Caco-2 (cell line): ENCODE data around the gene DAD1. TPM values are rescaled to one million over a fixed set of nuclear protein-coding genes. Genes with fewer than 3 reads are reported as not detected.

Experiments
- BruUV-seq: library from RNA; stranded (reverse); fragments of 400-500 nt; replicated peaks from 2 replicates; lab custom pipeline; 2021; lab: Mats Ljungman, UMichigan
- CTCF ChIA-PET: fragments of 300-600 bp; sonication (Branson Sonifier 250); formaldehyde crosslinking; loops from one replicate; lab custom pipeline; 2022; ENCODE audit warnings: antibody characterized with exemption; lab: Charles Lee
- POLR2A ChIA-PET: fragments of 300-600 bp; sonication (Branson Sonifier 250); formaldehyde crosslinking; loops from one replicate; lab custom pipeline; 2022; ENCODE audit warnings: antibody characterized with exemption; lab: Charles Lee
- DNase-seq, 2 experiments: peaks; one replicate each; pipeline versions ENCODE4 v3.0.0 to v3.0.0-alpha.2; 2020 to 2022
- H3K27me3 ChIP-seq: replicated peaks from 2 replicates; pipeline ENCODE4 v1.6.0; 2011; ENCODE audit warnings: low read length; ENCODE audit not compliant: control insufficient read depth, insufficient read depth
- H3K36me3 ChIP-seq: 2 replicates; pipeline ENCODE4 v1.5.1; 2011; ENCODE audit warnings: low read length; ENCODE audit not compliant: control insufficient read depth, insufficient read depth
- H3K4me1 ChIP-seq: fragments of 250-450 bp; sonication (Bioruptor Pico); 2 replicates; pipeline ENCODE4 v1.5.1; 2020; ENCODE audit warnings: mild to moderate bottlenecking
- H3K4me3 ChIP-seq: 2 replicates; pipeline ENCODE4 v1.5.1; 2011; ENCODE audit warnings: low read depth, mild to moderate bottlenecking, control low read depth, low read length
- H3K9me3 ChIP-seq: fragments of 250-450 bp; sonication (Bioruptor Pico); 2 replicates; pipeline ENCODE4 v1.5.1; 2020; ENCODE audit warnings: mild to moderate bottlenecking, moderate library complexity
- H3K27ac Mint-ChIP-seq: one replicate; pipeline ENCODE4 v1.8.0; 2022; ENCODE audit warnings: mixed read lengths; ENCODE audit not compliant: unreplicated experiment
- H3K27me3 Mint-ChIP-seq: one replicate; pipeline ENCODE4 v1.8.0; 2022; ENCODE audit warnings: mixed read lengths; ENCODE audit not compliant: insufficient read depth, unreplicated experiment
- H3K36me3 Mint-ChIP-seq: one replicate; pipeline ENCODE4 v1.8.0; 2022; ENCODE audit warnings: mild to moderate bottlenecking, mixed read lengths; ENCODE audit not compliant: insufficient read depth, unreplicated experiment
- H3K4me1 Mint-ChIP-seq: one replicate; pipeline ENCODE4 v1.8.0; 2022; ENCODE audit warnings: low read depth, mixed read lengths; ENCODE audit not compliant: unreplicated experiment
- H3K4me3 Mint-ChIP-seq: one replicate; pipeline ENCODE4 v1.8.0; 2022; ENCODE audit warnings: mild to moderate bottlenecking, moderate library complexity, mixed read lengths; ENCODE audit not compliant: unreplicated experiment
- H3K9me3 Mint-ChIP-seq: one replicate; pipeline ENCODE4 v1.8.0; 2022; ENCODE audit warnings: mixed read lengths; ENCODE audit not compliant: unreplicated experiment
- intact Hi-C: fragments of 100-400 bp; cut with micrococcal nuclease; formaldehyde crosslinking; loops from one replicate; pipeline ENCODE4 v1.10.0; 2022; ENCODE audit not compliant: unreplicated experiment
- total RNA-seq: library from RNA; stranded (reverse); gene quantifications from 2 replicates; pipeline ENCODE4 v1.2.3, GENCODE V29; 2022
- TF ChIP-seq, protein P1 (sequence below), 2 experiments: fragments of 200-600 bp in 1 of 2; IDR thresholded peaks; 1 replicate in 1 of 2; 2 replicates in 1 of 2; pipeline versions ENCODE4 v1.5.1 to v1.8.0; 2011 to 2022; ENCODE audit warnings: antibody characterized with exemption in 1 of 2, control low read depth in 1 of 2, inconsistent platforms in 1 of 2, low read depth in 1 of 2, low read length in 1 of 2, mild to moderate bottlenecking in 1 of 2, moderate library complexity in 1 of 2; ENCODE audit not compliant: insufficient read depth in 1 of 2, severe bottlenecking in 1 of 2, unreplicated experiment in 1 of 2

Gene DAD1
- total RNA-seq, 1 experiment from 2014 or later, result 160 TPM

DNA sequence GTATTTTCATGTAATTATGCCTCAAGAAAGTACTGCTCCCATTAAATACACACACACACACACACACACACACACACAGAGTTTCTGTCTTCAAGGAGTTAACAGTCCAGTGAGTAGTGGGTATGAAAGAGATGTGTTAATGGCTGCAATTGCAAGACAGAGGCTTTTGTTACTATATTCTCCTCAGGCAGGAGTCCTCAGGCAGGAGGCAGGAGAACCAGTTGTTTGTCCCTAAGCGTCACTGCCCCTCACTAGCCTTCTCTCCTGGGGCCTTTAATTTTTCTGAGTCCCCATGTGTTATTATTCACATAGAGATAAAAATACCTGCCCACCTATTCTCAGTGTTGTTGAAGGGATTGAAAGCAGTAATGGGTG, 31.2 kb downstream of the DAD1 start:
- intact Hi-C loops, result loop anchor here (1.0 to 10.0 kb wide), 7 partner anchors 12 to 499 kb away; partner anchors contain the start of genes CDH24 and OR6J1
- Histone ChIP-seq H3K4me3 (no peak overlapping the region), H3K9me3 (no peaks in the 10 kb centered on the region), H3K27me3 (no peaks in the 10 kb centered on the region), H3K4me1 (peaks cover 61% of the 10 kb centered on the region), H3K36me3 (no peaks in the 10 kb centered on the region)
- CTCF ChIA-PET, result interaction anchor here (1.1 to 1.3 kb wide), 2 partner anchors 12 to 95 kb away, joined by 3 to 19 read pairs; no protein-coding TSS in a partner anchor
- no peaks in the 10 kb centered on the region for H3K9me3 Mint-ChIP-seq
- H3K4me1 Mint-ChIP-seq, result peaks cover 42% of the 10 kb centered on the region
- BruUV-seq, result no TSS peak
- TF ChIP-seq, protein P1, sequence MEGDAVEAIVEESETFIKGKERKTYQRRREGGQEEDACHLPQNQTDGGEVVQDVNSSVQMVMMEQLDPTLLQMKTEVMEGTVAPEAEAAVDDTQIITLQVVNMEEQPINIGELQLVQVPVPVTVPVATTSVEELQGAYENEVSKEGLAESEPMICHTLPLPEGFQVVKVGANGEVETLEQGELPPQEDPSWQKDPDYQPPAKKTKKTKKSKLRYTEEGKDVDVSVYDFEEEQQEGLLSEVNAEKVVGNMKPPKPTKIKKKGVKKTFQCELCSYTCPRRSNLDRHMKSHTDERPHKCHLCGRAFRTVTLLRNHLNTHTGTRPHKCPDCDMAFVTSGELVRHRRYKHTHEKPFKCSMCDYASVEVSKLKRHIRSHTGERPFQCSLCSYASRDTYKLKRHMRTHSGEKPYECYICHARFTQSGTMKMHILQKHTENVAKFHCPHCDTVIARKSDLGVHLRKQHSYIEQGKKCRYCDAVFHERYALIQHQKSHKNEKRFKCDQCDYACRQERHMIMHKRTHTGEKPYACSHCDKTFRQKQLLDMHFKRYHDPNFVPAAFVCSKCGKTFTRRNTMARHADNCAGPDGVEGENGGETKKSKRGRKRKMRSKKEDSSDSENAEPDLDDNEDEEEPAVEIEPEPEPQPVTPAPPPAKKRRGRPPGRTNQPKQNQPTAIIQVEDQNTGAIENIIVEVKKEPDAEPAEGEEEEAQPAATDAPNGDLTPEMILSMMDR (IDR thresholded peaks at IDR 0.05; ENCODE audit: insufficient read depth in 1 of 2, low read depth in 1 of 2, low read length in 1 of 2, severe bottlenecking in 1 of 2, unreplicated experiment in 1 of 2), result no peak
- H3K36me3 Mint-ChIP-seq, result peaks cover 33% of the 10 kb centered on the region
- POLR2A ChIA-PET, result no interaction called here
- H3K27me3 Mint-ChIP-seq, result no peaks in the 10 kb centered on the region
- peak overlapping the region; percentile 95 for H3K27ac Mint-ChIP-seq
- no peak for DNase-seq
- H3K4me3 Mint-ChIP-seq, result peak overlapping the region; percentile 47

DNA sequence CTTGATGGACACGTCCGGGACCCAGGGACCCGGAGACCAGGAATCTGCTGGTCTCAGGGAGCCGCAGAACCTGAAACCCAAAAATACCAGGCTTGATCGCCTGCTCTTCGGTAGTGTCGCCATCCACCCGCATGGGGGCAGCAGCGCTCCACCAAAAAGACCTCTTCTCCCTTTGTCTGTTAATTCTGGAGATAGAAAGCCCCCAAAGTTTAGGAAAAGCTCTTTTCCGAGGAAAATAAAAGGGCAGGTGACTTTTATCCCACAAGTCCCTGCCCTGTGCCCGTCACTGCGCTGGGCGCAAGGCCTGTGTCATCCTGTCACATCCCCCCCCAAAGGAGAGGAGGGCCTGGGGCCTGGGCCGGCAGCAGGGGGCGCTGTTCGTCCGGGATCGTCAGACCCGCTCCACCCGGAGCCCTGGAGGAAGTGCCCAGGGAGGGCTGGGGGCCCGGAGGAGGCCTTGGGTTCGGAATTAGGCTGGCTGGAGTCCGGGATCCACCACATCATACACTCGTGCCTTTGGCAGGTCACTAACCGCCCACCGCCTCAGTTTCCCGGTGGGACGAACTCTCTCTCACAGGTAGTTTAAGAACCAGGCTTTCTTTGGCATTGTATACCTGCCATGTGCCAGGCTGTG, 31.9 kb downstream of the DAD1 start:
- ChIA-PET POLR2A (no interaction called here), CTCF (interaction anchor here (0.6 to 3.2 kb wide), 3 partner anchors 13 to 1304 kb away, joined by 5 to 53 read pairs (median 5); partner anchors contain the start of gene ABHD4)
- intact Hi-C loops, result loop anchor here (1.0 to 10.0 kb wide), 7 partner anchors 13 to 500 kb away; partner anchors contain the start of genes CDH24 and OR6J1
- Mint-ChIP-seq H3K27me3 (no peaks in the 10 kb centered on the region), H3K4me3 (peak overlapping the region; percentile 47), H3K36me3 (peaks cover 26% of the 10 kb centered on the region), H3K4me1 (peaks cover 42% of the 10 kb centered on the region), H3K9me3 (no peaks in the 10 kb centered on the region), H3K27ac (peak overlapping the region; percentile 95)
- Histone ChIP-seq H3K4me1 (peaks cover 53% of the 10 kb centered on the region), H3K36me3 (no peaks in the 10 kb centered on the region), H3K9me3 (no peaks in the 10 kb centered on the region), H3K4me3 (peak overlapping the region; percentile 21), H3K27me3 (no peaks in the 10 kb centered on the region)
- BruUV-seq, result no TSS peak
- peak; percentile 86 to 90 for DNase-seq
- TF ChIP-seq, protein P1 (IDR thresholded peaks at IDR 0.05; ENCODE audit: insufficient read depth in 1 of 2, low read depth in 1 of 2, low read length in 1 of 2, severe bottlenecking in 1 of 2, unreplicated experiment in 1 of 2), result peak; percentile 86 to 99

DNA sequence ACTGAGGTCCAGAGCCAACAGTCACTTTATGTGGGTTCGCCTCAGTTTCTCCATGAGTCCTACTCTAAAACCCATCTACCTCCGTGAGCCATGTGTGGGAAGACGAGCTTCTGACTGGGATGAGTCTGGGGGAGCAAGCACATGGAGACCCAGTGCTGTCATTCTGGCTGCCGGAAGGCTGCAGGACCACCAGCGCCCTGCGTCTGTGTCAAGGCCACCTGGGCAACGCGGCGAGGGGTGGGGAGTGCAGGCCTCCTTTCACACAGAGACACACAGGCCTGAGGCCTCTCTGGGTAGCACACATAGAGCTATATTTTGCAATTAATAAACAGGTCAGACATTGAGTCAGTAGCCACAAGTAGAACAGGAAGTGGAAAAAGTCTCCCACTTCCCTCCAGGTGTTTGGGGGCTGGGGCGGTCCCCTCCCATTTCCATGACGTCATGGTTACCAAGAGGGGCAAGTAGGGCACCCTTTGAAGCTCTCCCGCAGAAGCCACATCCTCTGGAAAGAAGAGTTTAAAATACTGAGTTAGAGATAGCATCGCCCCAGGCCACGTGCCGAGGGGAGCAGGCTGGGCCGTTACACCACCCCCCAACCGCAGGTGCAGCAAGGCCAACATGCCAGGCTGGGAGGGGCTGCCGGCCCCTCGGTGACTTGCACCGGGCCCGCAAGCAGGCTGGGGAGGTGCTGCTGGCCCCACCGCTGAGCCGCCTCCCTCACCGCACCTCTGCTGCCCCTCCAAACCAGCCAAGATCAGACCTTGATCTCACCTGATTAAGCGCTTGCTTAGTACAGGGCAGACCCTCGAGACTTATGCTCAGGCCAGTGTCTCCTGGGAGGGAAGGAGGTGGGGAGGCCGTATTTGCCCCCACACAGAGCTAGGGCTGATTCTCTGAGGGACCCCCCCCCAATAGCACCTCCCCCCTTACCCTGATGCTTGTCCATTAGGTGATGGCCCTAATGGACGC, 32.7 kb downstream of the DAD1 start:
- Mint-ChIP-seq H3K4me3 (peak overlapping the region; percentile 47), H3K27ac (peak overlapping the region; percentile 95), H3K4me1 (peaks cover 40% of the 10 kb centered on the region), H3K36me3 (peaks cover 18% of the 10 kb centered on the region), H3K27me3 (no peaks in the 10 kb centered on the region), H3K9me3 (no peaks in the 10 kb centered on the region)
- no peaks in the 10 kb centered on the region for H3K27me3 ChIP-seq
- TF ChIP-seq, protein P1 (IDR thresholded peaks at IDR 0.05; ENCODE audit: insufficient read depth in 1 of 2, low read depth in 1 of 2, low read length in 1 of 2, severe bottlenecking in 1 of 2, unreplicated experiment in 1 of 2), result no peak
- no peak for DNase-seq
- ChIA-PET CTCF (interaction anchor here (0.5 to 3.2 kb wide), 5 partner anchors 14 to 1305 kb away, joined by 3 to 53 read pairs (median 5); partner anchors contain the start of gene ABHD4), POLR2A (no interaction called here)
- no peak overlapping the region for H3K4me3 ChIP-seq
- intact Hi-C loops, result loop anchor here (5.0 to 10.0 kb wide), 2 partner anchors 242 to 501 kb away; partner anchors contain the start of gene CDH24
- BruUV-seq, result no TSS peak
- H3K36me3 ChIP-seq, result no peaks in the 10 kb centered on the region
- H3K9me3 ChIP-seq, result no peaks in the 10 kb centered on the region
- H3K4me1 ChIP-seq, result peaks cover 45% of the 10 kb centered on the region
